Peyer's patch (tissue), 4 donors: ENCODE results near the gene CAMKK2.

Source experiments
- POLR2A ChIP-seq, 2 donors: fragments of 450-650 bp; IDR thresholded peaks; one replicate each; pipeline ENCODE4 v1.5.1; 2017; ENCODE audit warnings: antibody characterized with exemption in 2 of 2, mild to moderate bottlenecking in 2 of 2, moderate library complexity in 2 of 2
- TF ChIP-seq, protein P1 (sequence below), 6 experiments: fragments of 450-650 bp in 4 of 6; fragments of 200-600 bp in 2 of 6; sonication (generic) in 1 of 6; IDR thresholded peaks; one replicate each; pipeline ENCODE4 v1.5.1; 2017 to 2019; ENCODE audit warnings: antibody characterized with exemption in 6 of 6, mild to moderate bottlenecking in 3 of 6, moderate library complexity in 1 of 6

DNA sequence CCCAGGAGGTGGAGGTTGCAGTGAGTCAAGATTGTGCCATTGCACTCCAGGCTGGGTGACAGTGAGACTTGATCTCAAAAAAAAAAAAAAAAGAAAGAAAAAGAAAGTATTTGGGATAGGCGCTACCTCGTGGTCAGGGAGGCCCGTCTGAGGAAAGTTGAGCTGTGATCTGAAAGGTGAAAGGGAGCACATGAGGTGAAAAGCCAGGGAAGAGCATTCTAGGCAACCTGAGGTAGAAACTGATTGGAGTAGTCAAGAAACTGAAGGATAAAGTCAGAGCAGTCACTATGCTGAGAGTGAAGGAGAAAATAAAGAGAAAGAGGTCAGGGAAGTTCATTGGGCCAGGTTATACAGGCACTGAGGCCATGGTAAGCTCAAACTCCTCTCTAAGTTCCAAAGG, 48.0 kb upstream of the CAMKK2 start:
- TF ChIP-seq, protein P1, sequence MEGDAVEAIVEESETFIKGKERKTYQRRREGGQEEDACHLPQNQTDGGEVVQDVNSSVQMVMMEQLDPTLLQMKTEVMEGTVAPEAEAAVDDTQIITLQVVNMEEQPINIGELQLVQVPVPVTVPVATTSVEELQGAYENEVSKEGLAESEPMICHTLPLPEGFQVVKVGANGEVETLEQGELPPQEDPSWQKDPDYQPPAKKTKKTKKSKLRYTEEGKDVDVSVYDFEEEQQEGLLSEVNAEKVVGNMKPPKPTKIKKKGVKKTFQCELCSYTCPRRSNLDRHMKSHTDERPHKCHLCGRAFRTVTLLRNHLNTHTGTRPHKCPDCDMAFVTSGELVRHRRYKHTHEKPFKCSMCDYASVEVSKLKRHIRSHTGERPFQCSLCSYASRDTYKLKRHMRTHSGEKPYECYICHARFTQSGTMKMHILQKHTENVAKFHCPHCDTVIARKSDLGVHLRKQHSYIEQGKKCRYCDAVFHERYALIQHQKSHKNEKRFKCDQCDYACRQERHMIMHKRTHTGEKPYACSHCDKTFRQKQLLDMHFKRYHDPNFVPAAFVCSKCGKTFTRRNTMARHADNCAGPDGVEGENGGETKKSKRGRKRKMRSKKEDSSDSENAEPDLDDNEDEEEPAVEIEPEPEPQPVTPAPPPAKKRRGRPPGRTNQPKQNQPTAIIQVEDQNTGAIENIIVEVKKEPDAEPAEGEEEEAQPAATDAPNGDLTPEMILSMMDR (IDR thresholded peaks at IDR 0.05): no peak
- no peak for TF ChIP-seq POLR2A (IDR thresholded peaks at IDR 0.05)
